ENCODE results near the gene KIF26A.
"Not testable (repeated sequence)": the region's sequence is repeated elsewhere in the genome, so short reads cannot be mapped to it uniquely, and the experiment has no call there.

The KIF26A gene

DNA sequence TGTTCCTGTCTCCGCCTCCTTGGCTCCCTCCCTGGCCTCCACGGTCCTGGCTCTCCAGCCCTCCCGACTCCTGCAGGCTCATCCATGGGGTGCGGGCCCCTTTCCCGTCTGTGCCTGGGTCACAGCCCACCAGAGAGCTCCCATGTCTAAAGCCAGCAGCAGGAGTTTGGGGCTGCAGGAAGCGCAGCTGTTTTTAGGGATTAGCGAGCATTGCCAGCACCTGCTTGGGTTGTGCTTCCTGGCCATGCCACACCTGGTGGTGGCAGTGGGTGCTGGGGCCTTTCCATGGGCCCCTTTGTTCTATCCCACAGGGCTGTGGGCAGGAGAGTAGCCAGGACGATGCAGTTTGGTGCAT, 64.7 kb downstream of the KIF26A start:
- Histone ChIP-seq H3K9me3 (ENCODE audit: low read length) (no peaks in the 10 kb centered on the region), H3K4me3 (ENCODE audit: low read length) (no peak overlapping the region), H3K36me3 (ENCODE audit: insufficient read depth, low read length) (no peaks in the 10 kb centered on the region), H3K27me3 (ENCODE audit: insufficient read depth, low read length) (peaks cover 14% of the 10 kb centered on the region), H3K4me1 (ENCODE audit: insufficient read depth, low read length) (no peaks in the 10 kb centered on the region), H2AFZ (ENCODE audit: low read depth, low read length) (no peak overlapping the region)

DNA sequence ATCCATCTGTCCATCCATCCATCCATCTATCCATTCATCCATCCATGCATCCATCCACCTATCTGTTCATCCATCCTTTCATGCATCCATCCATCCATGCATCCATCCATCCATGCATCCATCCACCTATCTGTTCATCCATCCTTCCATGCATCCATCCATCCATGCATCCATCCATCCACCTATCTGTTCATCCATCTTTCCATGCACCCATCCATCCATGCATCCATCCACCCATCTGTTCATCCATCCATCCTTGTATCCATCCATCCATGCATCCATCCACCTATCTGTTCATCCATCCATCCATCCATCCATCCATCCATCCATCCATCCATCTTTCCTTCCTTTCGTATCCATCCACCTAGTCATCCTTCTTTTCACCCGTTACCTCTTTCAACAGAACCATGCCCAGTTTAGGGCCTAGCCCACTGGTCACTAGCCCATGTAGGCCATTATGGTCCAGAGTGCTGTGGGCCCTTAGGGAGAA, 66.3 kb downstream of the KIF26A start:
- H3K9me3 ChIP-seq (ENCODE audit: low read length): no peaks in the 10 kb centered on the region

DNA sequence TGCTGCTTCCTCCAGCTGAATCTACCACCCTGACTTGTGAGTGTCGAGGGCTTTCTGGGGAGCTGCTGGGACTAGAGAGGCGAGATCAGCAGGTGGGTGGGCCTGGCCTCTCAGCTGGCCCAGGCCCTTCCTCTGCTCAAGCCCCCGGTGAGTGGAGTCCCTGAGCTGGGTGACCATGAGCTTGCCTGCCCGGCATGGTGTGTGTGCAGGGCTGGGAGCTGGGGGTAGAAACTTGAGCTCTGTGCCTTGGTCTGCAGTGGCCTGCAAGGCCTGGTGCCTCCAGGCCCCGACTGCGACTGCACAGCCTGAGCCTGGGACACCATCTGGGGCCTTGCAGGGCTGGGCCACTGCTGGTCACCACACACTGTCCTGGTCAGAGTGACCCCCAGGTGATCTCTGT, 67.4 kb downstream of the KIF26A start:
- Histone ChIP-seq H3K27me3 (ENCODE audit: insufficient read depth, low read length) (peaks cover 11% of the 10 kb centered on the region), H3K36me3 (ENCODE audit: insufficient read depth, low read length) (no peaks in the 10 kb centered on the region), H3K9me3 (ENCODE audit: low read length) (no peaks in the 10 kb centered on the region), H3K4me1 (ENCODE audit: insufficient read depth, low read length) (no peaks in the 10 kb centered on the region), H2AFZ (ENCODE audit: low read depth, low read length) (no peak overlapping the region), H3K4me3 (ENCODE audit: low read length) (no peak overlapping the region)

More for the DNA sequence above, 66.3 kb downstream of the KIF26A start:
- H3K27me3 ChIP-seq (ENCODE audit: insufficient read depth, low read length): peaks cover 11% of the 10 kb centered on the region
- no peak overlapping the region for H2AFZ ChIP-seq (ENCODE audit: low read depth, low read length)
- no peak overlapping the region for H3K4me3 ChIP-seq (ENCODE audit: low read length)
- H3K4me1 ChIP-seq (ENCODE audit: insufficient read depth, low read length): no peaks in the 10 kb centered on the region
- H3K36me3 ChIP-seq (ENCODE audit: insufficient read depth, low read length): no peaks in the 10 kb centered on the region

DNA sequence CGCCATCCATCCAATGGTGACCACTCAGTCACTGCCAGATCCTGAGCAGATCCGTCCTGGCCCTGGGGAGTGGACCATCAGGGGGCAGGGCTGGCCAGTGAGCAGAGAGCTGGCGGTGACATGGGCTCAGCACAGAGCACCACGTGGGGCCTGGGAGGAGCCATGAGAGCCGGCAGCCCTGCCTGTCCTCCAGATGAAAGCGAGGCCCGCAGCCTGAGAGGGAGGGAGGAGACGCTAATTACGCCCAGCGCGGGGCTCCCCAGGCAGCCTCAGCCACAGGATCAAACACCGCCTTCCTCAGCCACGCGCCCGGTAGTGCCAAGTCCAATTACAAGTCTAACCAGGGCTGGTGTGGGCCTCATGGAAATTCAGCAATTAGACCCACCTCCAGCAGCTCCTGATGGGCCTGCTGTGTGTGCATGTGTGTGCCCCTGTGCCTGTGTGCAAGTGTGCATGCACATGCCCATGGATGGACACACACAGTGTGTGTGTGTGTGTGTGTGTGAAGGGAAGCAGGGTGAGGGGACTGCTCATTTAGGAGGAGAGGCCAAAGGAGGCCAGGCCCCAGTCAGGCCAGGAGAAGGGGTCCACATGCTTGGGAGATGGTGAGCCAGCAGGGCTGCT, 68.0 kb downstream of the KIF26A start:
- Histone ChIP-seq H3K9me3 (ENCODE audit: low read length) (no peaks in the 10 kb centered on the region), H3K4me1 (ENCODE audit: insufficient read depth, low read length) (no peaks in the 10 kb centered on the region), H2AFZ (ENCODE audit: low read depth, low read length) (no peak overlapping the region), H3K4me3 (ENCODE audit: low read length) (no peak overlapping the region), H3K36me3 (ENCODE audit: insufficient read depth, low read length) (no peaks in the 10 kb centered on the region), H3K27me3 (ENCODE audit: insufficient read depth, low read length) (peaks cover 11% of the 10 kb centered on the region)

DNA sequence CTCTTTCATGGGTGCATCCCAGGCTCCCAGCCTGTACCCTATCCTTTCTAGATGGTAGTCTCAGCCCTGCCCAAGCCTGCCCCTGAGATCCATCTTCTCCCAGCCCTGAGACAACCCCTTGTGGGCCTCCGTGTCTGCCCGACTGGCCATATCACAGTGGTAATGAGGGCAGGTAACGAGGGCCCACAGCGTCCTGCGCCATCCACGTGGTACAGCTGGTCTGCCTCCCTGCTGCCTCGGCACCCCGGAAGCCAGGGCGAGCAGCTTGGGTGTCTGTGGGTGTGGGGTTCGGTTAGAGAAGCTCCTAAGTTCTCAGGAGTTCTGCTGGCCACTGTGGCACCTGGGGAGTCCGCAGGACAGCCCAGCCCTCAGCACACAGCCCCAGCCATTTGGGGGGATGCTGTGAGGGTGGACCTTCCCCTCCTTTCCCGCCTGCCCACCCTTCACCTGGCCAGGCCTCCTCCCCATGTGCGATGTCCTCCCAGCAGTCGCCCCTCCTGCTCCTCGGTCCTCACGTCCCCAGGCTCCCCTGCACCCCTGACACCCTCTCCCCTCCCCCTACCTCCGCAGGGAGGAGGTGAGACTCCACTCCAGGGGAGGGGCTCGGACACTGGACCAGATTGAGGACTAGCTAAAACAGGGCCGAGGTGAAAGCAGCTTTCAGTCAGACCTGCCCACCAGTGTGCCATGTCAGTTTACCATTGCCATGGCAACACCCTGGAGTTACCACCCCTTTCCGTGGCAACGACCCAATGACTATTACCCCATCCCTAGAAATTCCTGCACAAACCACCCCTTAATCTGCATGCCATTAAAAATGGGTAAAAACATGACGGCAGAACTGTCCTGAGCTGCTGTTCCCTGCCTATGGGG, 69.0 kb downstream of the KIF26A start:
- no peak overlapping the region for H3K4me3 ChIP-seq (ENCODE audit: low read length)
- no peaks in the 10 kb centered on the region for H3K4me1 ChIP-seq (ENCODE audit: insufficient read depth, low read length)

GRCh38 chr14:104208015-104208295, 69.6 kb downstream of the KIF26A start:
- H3K36me3 ChIP-seq (ENCODE audit: insufficient read depth, low read length); H3K27me3 ChIP-seq (ENCODE audit: insufficient read depth, low read length); H3K9me3 ChIP-seq (ENCODE audit: low read length); H3K4me3 ChIP-seq (ENCODE audit: low read length); H3K4me1 ChIP-seq (ENCODE audit: insufficient read depth, low read length); H2AFZ ChIP-seq (ENCODE audit: low read depth, low read length): not testable (repeated sequence)

More for the DNA sequence above, 69.0 kb downstream of the KIF26A start:
- Histone ChIP-seq H3K9me3 (ENCODE audit: low read length) (no peaks in the 10 kb centered on the region), H3K36me3 (ENCODE audit: insufficient read depth, low read length) (no peaks in the 10 kb centered on the region), H3K27me3 (ENCODE audit: insufficient read depth, low read length) (peaks cover 5% of the 10 kb centered on the region), H2AFZ (ENCODE audit: low read depth, low read length) (no peak overlapping the region)

- H3K36me3 ChIP-seq (ENCODE audit: insufficient read depth, low read length); H2AFZ ChIP-seq (ENCODE audit: low read depth, low read length); H3K27me3 ChIP-seq (ENCODE audit: insufficient read depth, low read length); H3K9me3 ChIP-seq (ENCODE audit: low read length); H3K4me3 ChIP-seq (ENCODE audit: low read length); H3K4me1 ChIP-seq (ENCODE audit: insufficient read depth, low read length): not testable (repeated sequence)
These were observed 69.9 kb downstream of the KIF26A start for GRCh38 chr14:104208331-104208730.

DNA sequence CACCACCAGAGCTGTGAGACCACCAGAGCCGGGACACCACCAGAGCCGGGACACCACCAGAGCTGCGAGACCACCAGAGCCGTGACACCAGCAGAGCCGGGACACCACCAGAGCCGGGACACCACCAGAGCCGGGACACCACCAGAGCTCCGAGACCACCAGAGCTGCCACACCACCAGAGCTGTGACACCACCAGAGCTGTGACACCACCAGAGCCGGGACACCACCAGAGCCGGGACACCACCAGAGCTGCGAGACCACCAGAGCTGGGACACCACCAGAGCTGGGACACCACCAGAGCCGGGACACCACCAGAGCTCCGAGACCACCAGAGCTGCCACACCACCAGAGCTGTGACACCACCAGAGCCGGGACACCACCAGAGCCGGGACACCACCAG, 70.7 kb downstream of the KIF26A start:
- H3K36me3 ChIP-seq (ENCODE audit: insufficient read depth, low read length); H3K27me3 ChIP-seq (ENCODE audit: insufficient read depth, low read length); H3K4me1 ChIP-seq (ENCODE audit: insufficient read depth, low read length): not testable (repeated sequence)

GRCh38 chr14:104209985-104210816, 71.8 kb downstream of the KIF26A start:
- no peak overlapping the region for H2AFZ ChIP-seq (ENCODE audit: low read depth, low read length)
- no peaks in the 10 kb centered on the region for H3K27me3 ChIP-seq (ENCODE audit: insufficient read depth, low read length)
- no peaks in the 10 kb centered on the region for H3K36me3 ChIP-seq (ENCODE audit: insufficient read depth, low read length)
- no peaks in the 10 kb centered on the region for H3K4me1 ChIP-seq (ENCODE audit: insufficient read depth, low read length)
- H3K4me3 ChIP-seq (ENCODE audit: low read length): no peak overlapping the region
- H3K9me3 ChIP-seq (ENCODE audit: low read length): peaks cover 2% of the 10 kb centered on the region

More for the DNA sequence above, 70.7 kb downstream of the KIF26A start:
- not testable (repeated sequence) for H3K9me3 ChIP-seq (ENCODE audit: low read length); H2AFZ ChIP-seq (ENCODE audit: low read depth, low read length); H3K4me3 ChIP-seq (ENCODE audit: low read length)

DNA sequence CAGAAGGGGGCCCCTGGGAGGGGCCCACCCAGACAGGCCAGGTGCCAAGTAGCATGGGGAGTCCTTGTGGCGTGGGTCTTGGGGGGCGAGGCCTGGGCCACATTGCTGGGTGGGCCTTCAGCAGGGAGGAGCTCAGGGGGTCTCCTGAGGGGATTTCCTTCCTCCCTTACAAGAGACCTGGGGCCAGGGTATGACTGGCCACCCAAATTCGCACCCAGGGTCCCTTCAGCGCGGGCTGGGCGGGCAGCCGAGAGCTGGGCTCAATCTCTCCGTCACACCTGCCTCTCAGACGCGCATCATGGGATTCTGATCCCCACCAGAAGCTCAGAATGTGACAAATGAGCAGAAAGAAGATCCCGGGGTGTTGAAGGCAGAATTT, 72.4 kb downstream of the KIF26A start:
- no peak overlapping the region for H2AFZ ChIP-seq (ENCODE audit: low read depth, low read length)
- no peak overlapping the region for H3K4me3 ChIP-seq (ENCODE audit: low read length)
- no peaks in the 10 kb centered on the region for H3K36me3 ChIP-seq (ENCODE audit: insufficient read depth, low read length)
- no peaks in the 10 kb centered on the region for H3K4me1 ChIP-seq (ENCODE audit: insufficient read depth, low read length)
- H3K27me3 ChIP-seq (ENCODE audit: insufficient read depth, low read length): no peaks in the 10 kb centered on the region
- peaks cover 2% of the 10 kb centered on the region for H3K9me3 ChIP-seq (ENCODE audit: low read length)

DNA sequence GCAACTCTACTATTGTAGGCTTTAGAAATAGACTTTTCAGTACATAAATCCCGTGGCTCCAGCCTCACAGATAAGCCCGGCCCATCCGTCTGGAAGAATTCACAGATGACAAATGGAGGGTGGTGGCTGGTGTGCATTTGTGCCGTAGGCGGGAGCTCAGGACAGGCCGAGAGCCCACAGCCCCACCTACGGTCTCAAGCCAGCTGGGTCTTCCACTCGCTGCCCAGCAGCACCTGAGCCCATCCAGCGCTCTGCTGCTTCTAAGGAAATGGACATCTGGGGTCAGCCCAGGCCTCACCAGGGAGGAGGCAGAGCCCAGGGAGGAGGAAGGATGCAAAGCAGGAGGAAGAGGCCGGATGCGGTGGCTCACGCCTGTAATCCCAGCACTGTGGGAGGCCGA, 72.8 kb downstream of the KIF26A start:
- Histone ChIP-seq H3K9me3 (ENCODE audit: low read length) (peaks cover 2% of the 10 kb centered on the region), H3K36me3 (ENCODE audit: insufficient read depth, low read length) (no peaks in the 10 kb centered on the region), H2AFZ (ENCODE audit: low read depth, low read length) (no peak overlapping the region), H3K27me3 (ENCODE audit: insufficient read depth, low read length) (no peaks in the 10 kb centered on the region), H3K4me1 (ENCODE audit: insufficient read depth, low read length) (no peaks in the 10 kb centered on the region), H3K4me3 (ENCODE audit: low read length) (no peak overlapping the region)

DNA sequence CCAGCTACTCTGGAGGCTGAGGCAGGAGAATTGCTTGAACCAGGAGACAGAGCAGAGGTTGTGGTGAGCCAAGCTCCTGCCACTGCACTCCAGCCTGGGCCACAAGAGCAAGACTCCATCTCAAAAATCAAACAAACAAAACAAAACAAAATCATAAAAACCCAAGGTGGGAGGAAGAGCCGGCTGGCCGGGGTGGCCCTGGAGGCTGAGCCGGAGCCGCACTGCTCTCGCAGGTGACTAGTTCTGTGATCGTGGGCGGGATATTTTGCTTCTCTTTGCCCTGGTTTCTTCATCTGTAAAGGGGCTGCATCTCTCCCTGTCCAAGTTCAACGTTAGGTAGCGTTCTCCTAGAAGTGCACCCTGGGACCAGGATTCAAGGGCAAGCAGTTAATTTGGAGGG, 73.4 kb downstream of the KIF26A start:
- Histone ChIP-seq H3K9me3 (ENCODE audit: low read length) (peaks cover 2% of the 10 kb centered on the region), H3K36me3 (ENCODE audit: insufficient read depth, low read length) (no peaks in the 10 kb centered on the region), H3K4me1 (ENCODE audit: insufficient read depth, low read length) (no peaks in the 10 kb centered on the region), H3K4me3 (ENCODE audit: low read length) (no peak overlapping the region), H3K27me3 (ENCODE audit: insufficient read depth, low read length) (no peaks in the 10 kb centered on the region), H2AFZ (ENCODE audit: low read depth, low read length) (no peak overlapping the region)
